Thyroid gland (tissue), 4 donors: Measurements from ENCODE around the gene EML6.

Source experiments
- CTCF ChIP-seq, 6 experiments: fragments of 200-600 bp in 3 of 6; fragments of 450-650 bp in 3 of 6; sonication (generic) in 3 of 6; IDR thresholded peaks; one replicate each; pipeline ENCODE4 v1.5.1; 2016 to 2019; ENCODE audit warnings: antibody characterized with exemption in 6 of 6, mild to moderate bottlenecking in 2 of 6, inconsistent platforms in 1 of 6, moderate library complexity in 1 of 6
- POLR2A ChIP-seq, 2 donors: fragments of 450-650 bp; IDR thresholded peaks; one replicate each; pipeline ENCODE4 v1.6.1; 2017; ENCODE audit warnings: antibody characterized with exemption in 2 of 2, mild to moderate bottlenecking in 2 of 2, moderate library complexity in 1 of 2

DNA sequence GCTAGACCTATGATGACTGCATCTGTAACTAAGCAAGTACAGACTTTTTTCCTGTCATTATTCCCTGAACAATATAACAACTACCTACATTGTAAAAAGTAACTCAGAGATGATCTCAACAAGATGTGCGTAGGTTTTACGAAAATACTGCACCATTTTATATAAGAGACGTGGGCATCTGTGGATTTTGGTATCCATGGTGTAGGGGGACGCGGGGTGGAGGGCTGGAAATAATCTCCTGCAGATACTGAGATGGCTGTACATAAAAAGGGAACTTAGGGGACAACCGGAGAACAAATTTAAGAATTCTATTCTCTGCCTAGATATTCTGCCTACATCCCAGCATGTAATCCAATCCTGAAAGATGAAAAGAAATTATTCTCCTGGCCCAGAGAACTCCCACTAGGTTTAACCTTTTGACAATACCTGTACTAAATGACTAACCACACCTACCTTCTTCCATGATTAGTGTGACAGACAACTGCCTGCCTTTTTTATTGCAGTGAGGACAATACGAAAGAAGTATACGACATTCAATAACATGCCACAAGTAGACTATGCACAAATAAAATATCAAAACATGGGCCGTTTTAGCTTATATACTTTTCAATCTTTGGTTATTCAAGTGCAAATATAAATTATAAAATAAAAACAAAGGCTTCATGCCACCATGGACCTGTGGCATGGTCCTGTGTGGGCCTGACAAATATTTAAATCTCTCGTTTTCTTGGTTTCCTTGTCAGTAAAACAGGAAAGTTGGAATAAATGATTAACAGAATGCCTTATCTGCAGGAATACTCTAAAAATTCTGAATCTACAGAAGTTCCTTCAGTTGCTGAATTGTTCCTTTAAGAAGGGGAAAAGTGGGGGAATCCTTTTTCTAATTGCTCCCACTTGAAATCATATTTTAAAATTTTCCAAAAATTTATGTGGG lies 280.5 kb downstream of the EML6 start:
- no peak for TF ChIP-seq CTCF (IDR thresholded peaks at IDR 0.05)
- no peak for TF ChIP-seq POLR2A (IDR thresholded peaks at IDR 0.05)
